CD4-positive, alpha-beta T cell treated with Interleukin-4 for 4 hours (primary cell): ENCODE results near the gene GRM4.

Source experiments
- DNase-seq: peaks from one replicate; pipeline ENCODE4 v3.0.0-alpha.2; 2020

Gene GRM4

GRCh38 chr6:34142061-34142998 lies 3.6 kb downstream of the GRM4 start:
- no peak for DNase-seq

DNA sequence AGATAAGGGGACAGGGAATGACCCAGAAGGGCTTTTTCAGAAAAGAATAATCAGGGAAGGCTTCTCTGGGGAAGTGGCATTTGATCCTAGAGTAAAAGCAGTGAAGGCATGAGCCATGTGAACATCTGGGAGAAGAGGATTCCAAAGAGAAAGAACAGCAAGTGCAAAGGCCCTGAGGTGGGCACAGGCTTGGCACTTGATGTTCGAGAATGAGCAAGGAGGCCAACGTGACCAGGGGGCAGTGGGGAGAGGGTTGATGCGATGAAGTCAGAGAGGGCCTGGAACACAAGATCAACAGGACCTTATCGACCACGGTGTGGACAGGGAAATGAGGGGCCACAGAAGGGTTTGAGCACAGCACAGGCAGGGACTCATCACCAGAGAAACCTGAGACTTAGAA lies 5.8 kb downstream of the GRM4 start:
- no peak for DNase-seq

GRCh38 chr6:34138914-34139510 lies 6.9 kb downstream of the GRM4 start:
- DNase-seq = no peak

GRCh38 chr6:34138191-34138590 lies 7.7 kb downstream of the GRM4 start:
- DNase-seq = no peak

DNA sequence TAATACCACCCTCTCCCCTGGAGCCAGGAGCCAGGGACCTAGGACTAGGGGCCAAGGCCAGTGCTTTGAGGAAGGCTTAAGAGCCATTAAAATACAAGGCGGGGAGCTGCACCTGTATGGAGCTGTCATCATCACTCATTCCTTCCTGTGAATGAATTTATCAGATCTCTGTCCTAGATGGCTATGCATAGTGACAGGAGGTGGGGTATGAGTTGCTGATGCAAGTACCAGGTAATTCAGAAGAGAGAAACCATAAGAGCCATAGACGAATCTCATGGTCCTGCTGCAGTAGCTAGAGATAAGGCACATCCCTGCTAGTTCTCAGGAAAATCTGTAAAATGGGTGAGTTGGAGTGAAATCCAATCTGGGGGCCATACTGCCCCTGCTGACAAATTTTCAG lies 10.3 kb downstream of the GRM4 start:
- DNase-seq = no peak

- peak; percentile 2 for DNase-seq
These were observed 13.3 kb downstream of the GRM4 start for GRCh38 chr6:34132486-34133185.

DNA sequence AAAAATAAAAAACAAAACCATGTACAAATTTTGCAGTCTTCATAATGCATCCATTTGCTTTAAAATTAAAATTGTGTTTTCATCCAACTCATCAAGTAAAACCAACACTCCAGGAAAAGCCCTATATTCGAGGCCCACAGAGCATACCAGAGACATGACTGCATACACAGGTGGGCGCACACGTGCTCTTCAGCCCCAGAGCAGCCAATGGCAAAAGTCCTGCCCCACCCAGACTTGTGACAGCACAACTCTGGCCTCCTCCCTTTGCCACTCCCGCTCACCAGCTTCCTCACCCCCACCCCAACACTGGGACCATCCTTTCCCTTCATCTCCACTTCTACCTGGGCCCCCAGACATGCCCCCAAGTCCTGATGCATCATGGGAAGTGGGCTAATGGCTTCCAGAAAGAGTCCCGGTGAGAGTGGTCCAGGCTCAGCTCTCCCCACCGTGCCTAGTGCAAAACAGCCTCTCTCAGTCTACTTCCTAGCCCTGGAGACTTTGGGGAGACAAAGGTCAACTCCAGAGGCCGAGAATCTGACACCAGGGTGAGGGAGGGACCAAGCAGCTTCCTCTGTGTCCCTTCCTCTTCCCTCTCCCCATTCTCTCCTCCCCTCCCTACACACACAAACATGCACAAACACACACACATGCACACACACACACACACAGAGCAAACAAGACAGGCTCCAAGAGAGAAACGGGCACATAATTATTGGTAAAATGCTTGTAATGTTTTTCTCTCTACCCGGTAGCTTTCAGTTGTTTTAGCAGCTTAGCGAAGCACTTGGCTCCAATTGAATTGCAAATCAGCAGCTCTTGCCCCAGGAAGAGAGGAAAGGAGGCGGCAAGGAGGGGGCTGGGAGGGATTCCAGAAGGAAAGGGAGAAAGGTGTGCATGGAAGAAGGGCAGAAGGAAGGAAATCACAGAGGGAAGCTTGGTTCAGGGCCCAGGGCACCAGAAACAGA lies 14.3 kb downstream of the GRM4 start:
- DNase-seq = no peak

GRCh38 chr6:34130862-34131261 lies 15.0 kb downstream of the GRM4 start:
- DNase-seq = no peak

- DNase-seq = no peak
These were observed 16.1 kb downstream of the GRM4 start for GRCh38 chr6:34129753-34130152.

GRCh38 chr6:34128045-34128444 lies 17.8 kb downstream of the GRM4 start:
- DNase-seq = no peak

DNA sequence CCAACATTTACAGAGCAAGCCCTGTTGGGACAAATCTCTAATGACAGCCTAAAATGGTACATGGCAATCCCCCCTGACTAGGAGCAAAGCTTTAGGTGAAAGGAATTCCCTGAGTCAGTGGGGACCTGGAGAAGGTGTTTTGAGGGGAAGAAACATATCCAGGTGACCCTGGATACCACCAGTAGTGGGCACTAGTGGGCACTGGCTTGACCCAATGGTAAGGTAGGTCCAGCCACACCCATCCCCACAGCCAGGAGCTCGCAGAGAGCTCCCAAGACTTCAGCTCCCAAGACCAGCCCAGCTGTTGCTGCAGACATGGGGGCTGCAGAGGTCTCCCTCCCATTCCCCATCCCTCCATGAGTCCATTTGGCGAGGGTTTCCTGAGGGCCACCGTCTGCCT lies 19.5 kb downstream of the GRM4 start:
- no peak for DNase-seq

DNA sequence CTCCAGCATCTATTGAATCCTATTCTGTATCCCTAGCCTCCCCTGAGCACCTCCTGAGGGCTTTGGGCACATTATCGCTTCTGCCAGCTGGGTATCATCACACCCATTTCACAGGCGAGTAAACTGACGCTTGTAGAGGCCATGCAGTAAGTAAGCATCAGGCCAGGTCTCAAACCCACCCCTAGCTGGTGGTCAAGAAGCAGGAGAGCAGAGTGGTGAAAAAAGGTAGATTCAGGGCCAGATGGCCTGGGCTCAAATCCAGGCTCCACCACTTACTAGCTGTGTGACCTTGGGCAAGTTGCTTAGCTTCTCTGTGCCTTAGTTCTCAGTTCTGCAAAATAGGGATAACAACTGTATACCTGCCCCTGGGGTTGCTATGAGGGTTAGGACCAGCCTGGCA lies 19.9 kb downstream of the GRM4 start:
- no peak for DNase-seq

- DNase-seq = no peak
These were observed 24.8 kb downstream of the GRM4 start for GRCh38 chr6:34120953-34121675.

- DNase-seq = no peak
These were observed 30.0 kb downstream of the GRM4 start for GRCh38 chr6:34115915-34116314.

GRCh38 chr6:34115403-34115795 lies 30.5 kb downstream of the GRM4 start:
- DNase-seq = no peak

DNA sequence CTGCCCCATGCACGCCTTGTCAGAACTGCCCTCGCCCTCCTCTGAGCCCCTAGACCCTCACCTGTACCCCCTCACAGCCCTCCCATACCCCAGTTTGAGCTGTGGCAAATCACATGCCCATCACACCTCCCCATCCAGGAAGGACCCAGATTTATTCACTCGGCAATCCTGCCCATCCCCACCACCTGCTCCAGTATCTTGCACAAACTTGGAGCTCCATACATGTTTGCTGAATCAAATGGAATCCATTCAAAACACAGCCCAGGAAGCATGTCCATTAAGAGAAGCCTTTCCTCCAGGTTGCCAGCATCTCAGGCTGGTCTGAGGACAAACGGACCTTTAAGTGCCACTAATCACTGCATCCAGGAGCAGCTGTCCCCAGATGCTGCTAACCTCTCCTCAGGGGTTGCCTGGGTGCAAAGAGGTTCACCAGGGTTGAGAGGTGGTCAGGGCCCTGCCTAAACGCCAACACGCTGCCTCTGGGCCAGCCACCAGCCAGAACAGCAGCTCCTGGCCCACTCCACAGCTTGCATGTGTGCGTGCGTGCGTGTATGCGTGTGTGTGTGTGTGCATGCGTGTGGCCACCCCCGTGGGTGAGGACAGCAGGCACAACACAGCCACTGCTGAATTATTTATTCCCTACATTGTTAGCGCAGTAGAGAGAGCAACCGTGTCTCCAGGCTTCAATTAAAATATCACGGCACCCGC lies 31.0 kb downstream of the GRM4 start:
- no peak for DNase-seq

DNA sequence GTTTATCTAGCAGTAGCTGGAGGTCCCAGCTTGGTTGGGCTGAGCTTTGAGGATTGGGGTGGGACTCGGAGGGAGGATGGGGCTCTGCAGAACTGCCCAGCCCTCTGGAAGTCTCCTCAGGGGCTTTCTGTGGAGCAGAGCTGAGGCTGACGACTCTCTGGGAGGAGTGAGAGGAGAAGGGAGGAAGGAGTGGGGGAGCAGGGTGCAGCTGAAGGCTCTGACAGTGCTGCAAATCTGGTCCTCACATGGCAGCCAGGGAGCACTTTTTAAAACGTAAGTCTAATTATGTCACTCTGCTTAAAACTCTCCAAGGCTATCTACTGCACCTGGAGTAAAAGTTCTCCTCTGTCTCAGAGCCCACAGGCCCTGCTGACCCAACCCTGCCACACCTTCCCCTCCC lies 32.4 kb downstream of the GRM4 start:
- no peak for DNase-seq

DNA sequence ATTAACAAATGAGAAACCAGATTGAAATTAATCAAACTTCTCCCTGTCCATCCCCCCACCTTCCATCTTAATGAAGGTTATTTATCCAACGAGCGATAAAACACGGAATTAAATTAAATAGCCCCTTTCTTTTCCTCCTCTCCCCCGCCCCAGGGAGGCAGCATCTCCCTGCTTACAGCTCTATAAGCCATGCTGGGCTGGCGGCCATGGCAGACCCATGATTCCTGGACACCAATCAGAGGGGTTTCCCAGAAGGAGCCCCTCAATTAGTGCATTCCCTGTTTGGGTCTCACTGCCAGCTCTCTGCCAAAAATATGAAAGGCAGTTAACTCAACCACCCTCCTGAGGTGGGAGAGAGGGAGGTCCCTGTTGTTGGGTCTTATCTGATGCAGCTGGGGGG lies 33.8 kb downstream of the GRM4 start:
- no peak for DNase-seq

GRCh38 chr6:34110610-34111009 lies 35.3 kb downstream of the GRM4 start:
- DNase-seq = no peak

GRCh38 chr6:34108176-34108575 lies 37.7 kb downstream of the GRM4 start:
- no peak for DNase-seq

DNA sequence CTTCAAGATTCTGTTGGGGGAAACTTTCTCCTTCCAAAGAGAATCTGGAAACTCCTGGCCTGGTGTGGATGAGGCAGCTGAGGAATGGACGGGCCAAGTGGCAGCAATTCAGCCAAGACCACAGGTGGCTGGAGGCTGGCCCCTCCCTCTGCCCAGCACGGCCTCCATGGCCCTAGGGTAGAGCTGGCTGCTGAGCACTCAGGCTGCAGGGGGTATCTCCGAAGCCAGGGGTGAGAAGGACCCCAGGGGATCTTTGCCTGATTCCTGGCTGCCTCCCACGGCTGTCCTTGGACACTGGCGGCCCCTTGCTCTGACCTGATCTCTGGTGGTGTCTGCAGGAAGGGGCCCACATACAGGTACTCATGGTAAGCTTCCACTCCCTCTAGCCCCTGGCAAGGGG lies 39.0 kb downstream of the GRM4 start:
- DNase-seq = no peak
